ENCODE data around the gene CWC22.
"Not testable (repeated sequence)": the region's sequence is repeated elsewhere in the genome, so short reads cannot be mapped to it uniquely, and the experiment has no call there.

Gene CWC22

GRCh38 chr2:180006781-180007579 is at the start of gene CWC22:
Gene CWC22 (minus strand): TSS chr2:180007297. CDS start chr2:179993341, 13,956 bp downstream.
- peak; percentile 88 for DNase-seq

- no peak for DNase-seq
Measured at GRCh38 chr2:180056367-180057118, 49.4 kb upstream of the CWC22 start.

GRCh38 chr2:180054576-180054975 is 47.5 kb upstream of the CWC22 start:
- DNase-seq, result not testable (repeated sequence)

- no peak for DNase-seq
Measured at GRCh38 chr2:180050246-180050645, 43.1 kb upstream of the CWC22 start.

- no peak for DNase-seq
Measured at GRCh38 chr2:180048251-180048650, 41.2 kb upstream of the CWC22 start.

GRCh38 chr2:180046776-180047175 is 39.7 kb upstream of the CWC22 start:
- DNase-seq, result no peak

- DNase-seq, result no peak
Measured at GRCh38 chr2:180046202-180046601, 39.1 kb upstream of the CWC22 start.

GRCh38 chr2:180040146-180040925 is 33.2 kb upstream of the CWC22 start:
- DNase-seq, result no peak

GRCh38 chr2:180038997-180039396 is 31.9 kb upstream of the CWC22 start:
- no peak for DNase-seq

- DNase-seq, result no peak
Measured at GRCh38 chr2:180033993-180034894, 27.1 kb upstream of the CWC22 start.

GRCh38 chr2:180029575-180029974 is 22.5 kb upstream of the CWC22 start:
- DNase-seq, result no peak

- no peak for DNase-seq
Measured at GRCh38 chr2:180021850-180022249, 14.8 kb upstream of the CWC22 start.

- DNase-seq, result no peak
Measured at GRCh38 chr2:180017784-180018183, 10.7 kb upstream of the CWC22 start.

- no peak for DNase-seq
Measured at GRCh38 chr2:180016937-180017336, 9.8 kb upstream of the CWC22 start.

- no peak for DNase-seq
Measured at GRCh38 chr2:180015951-180016709, 9.0 kb upstream of the CWC22 start.

- DNase-seq, result no peak
Measured at GRCh38 chr2:180012523-180012922, 5.4 kb upstream of the CWC22 start.

- DNase-seq, result no peak
Measured at GRCh38 chr2:180010701-180011100, 3.6 kb upstream of the CWC22 start.

GRCh38 chr2:180006231-180006630 is 866 bp downstream of the CWC22 start:
- no peak for DNase-seq

- not testable (repeated sequence) for DNase-seq
Measured at GRCh38 chr2:180005465-180005864, 1.6 kb downstream of the CWC22 start.

GRCh38 chr2:180004731-180005130 is 2.4 kb downstream of the CWC22 start:
- no peak for DNase-seq

- no peak for DNase-seq
Measured at GRCh38 chr2:180003559-180003958, 3.5 kb downstream of the CWC22 start.

GRCh38 chr2:180003073-180003472 is 4.0 kb downstream of the CWC22 start:
- DNase-seq, result no peak

All from activated CD8-positive, alpha-beta memory T cell treated with anti-CD3 and anti-CD28 coated beads for 24 hours (primary cell).